Hepatocyte (in vitro differentiated cells): ENCODE measurements around the gene PIGC. TPM values are rescaled to one million over a fixed set of nuclear protein-coding genes. Genes with fewer than 3 reads are reported as not detected.

Source experiments
- DNase-seq: peaks from one replicate; pipeline ENCODE4 v3.0.0-alpha.2; 2016; ENCODE audit warnings: low spot score
- H2AFZ ChIP-seq: fragments of 200-600 bp; sonication (generic); 2 replicates; pipeline ENCODE4 v1.6.0; 2016; ENCODE audit warnings: antibody characterized with exemption, mild to moderate bottlenecking
- H3K27ac ChIP-seq: fragments of 200-600 bp; sonication (generic); 2 replicates; pipeline ENCODE4 v1.5.1; 2016; ENCODE audit warnings: mild to moderate bottlenecking
- H3K27me3 ChIP-seq: fragments of 200-600 bp; sonication (generic); 2 replicates; pipeline ENCODE4 v1.6.1; 2016
- H3K36me3 ChIP-seq: fragments of 200-600 bp; sonication (generic); replicated peaks from 2 replicates; pipeline ENCODE4 v1.5.1; 2016; ENCODE audit warnings: low read depth; ENCODE audit not compliant: insufficient read depth
- H3K4me1 ChIP-seq: fragments of 200-600 bp; sonication (generic); 2 replicates; pipeline ENCODE4 v1.5.1; 2016; ENCODE audit warnings: mild to moderate bottlenecking, moderate library complexity; ENCODE audit not compliant: insufficient read depth
- H3K4me2 ChIP-seq: fragments of 200-600 bp; sonication (generic); 2 replicates; pipeline ENCODE4 v1.6.0; 2016
- H3K4me3 ChIP-seq: fragments of 200-600 bp; sonication (generic); 2 replicates; pipeline ENCODE4 v1.5.1; 2016; ENCODE audit warnings: mild to moderate bottlenecking
- H3K79me2 ChIP-seq: fragments of 200-600 bp; sonication (generic); 2 replicates; pipeline ENCODE4 v1.6.0; 2017; ENCODE audit warnings: mild to moderate bottlenecking
- H3K9me2 ChIP-seq: fragments of 200-600 bp; sonication (generic); replicated peaks from 2 replicates; pipeline ENCODE4 v1.6.0; 2017; ENCODE audit warnings: mild to moderate bottlenecking; ENCODE audit not compliant: insufficient read depth
- H3K9me3 ChIP-seq: fragments of 200-600 bp; sonication (generic); 2 replicates; pipeline ENCODE4 v1.5.1; 2016; ENCODE audit warnings: low read depth, mild to moderate bottlenecking
- H4K20me1 ChIP-seq: fragments of 200-600 bp; sonication (generic); 2 replicates; pipeline ENCODE4 v1.6.0; 2016; ENCODE audit warnings: mild to moderate bottlenecking; ENCODE audit not compliant: insufficient read depth, poor library complexity, severe bottlenecking
- CTCF ChIP-seq: fragments of 200-600 bp; sonication (generic); IDR thresholded peaks from 2 replicates; pipeline ENCODE4 v1.5.1; 2016; ENCODE audit warnings: antibody characterized with exemption, mild to moderate bottlenecking; ENCODE audit not compliant: poor library complexity
- EZH2 ChIP-seq: fragments of 200-600 bp; sonication (generic); IDR thresholded peaks from 2 replicates; pipeline ENCODE4 v1.6.1; 2016; ENCODE audit warnings: antibody characterized with exemption, mild to moderate bottlenecking, borderline replicate concordance
- EZH2phosphoT487 ChIP-seq: fragments of 200-600 bp; sonication (generic); IDR thresholded peaks from one replicate; pipeline ENCODE4 v1.6.1; 2018; ENCODE audit warnings: antibody characterized with exemption, mild to moderate bottlenecking, low read depth, moderate library complexity; ENCODE audit not compliant: unreplicated experiment, severe bottlenecking
- WGBS: methylation state at CpG from one replicate; pipeline ENCODE4 v1.1.6; 2016; ENCODE audit warnings: low lambda C conversion rate; ENCODE audit errors: missing lambda C conversion rate; 5-methylcytosine and 5-hydroxymethylcytosine counted together
- polyA plus RNA-seq: library from polyadenylated mRNA; unstranded; fragments of >200 nt; fragmentation: Nextera tagmentation; extraction: Ambion mirVana; gene quantifications from 2 replicates; pipeline ENCODE4 v1.2.1, GENCODE V29; 2016
- total RNA-seq: library from RNA; depleted of rRNA; stranded (reverse); fragments of >200 nt; gene quantifications from 2 replicates; pipeline ENCODE4 v1.2.3, GENCODE V29; 2014

PIGC gene
- total and polyA plus RNA-seq, 2 experiments from 2014 or later: 42.0 to 47.0 TPM

- Histone ChIP-seq H3K4me2 (no peak overlapping the region), H3K4me1 (no peaks in the 10 kb centered on the region), H3K36me3 (no peaks in the 10 kb centered on the region), H3K4me3 (no peak overlapping the region), H3K9me2 (no peaks in the 10 kb centered on the region), H3K27me3 (no peaks in the 10 kb centered on the region), H3K27ac (no peak overlapping the region), H3K9me3 (no peaks in the 10 kb centered on the region), H4K20me1 (no peaks in the 10 kb centered on the region), H3K79me2 (no peaks in the 10 kb centered on the region), H2AFZ (no peak overlapping the region)
- TF ChIP-seq EZH2 (no peak), CTCF (no peak), EZH2phosphoT487 (no peak)
- WGBS: 93% methylated on average over 1 of the region's 1 CpG
- no peak for DNase-seq
Observed at GRCh38 chr1:172408958-172409357, 34.9 kb downstream of the PIGC start.

- Histone ChIP-seq H3K79me2 (no peaks in the 10 kb centered on the region), H3K27me3 (no peaks in the 10 kb centered on the region), H3K9me3 (no peaks in the 10 kb centered on the region), H4K20me1 (no peaks in the 10 kb centered on the region), H3K9me2 (no peaks in the 10 kb centered on the region), H3K36me3 (no peaks in the 10 kb centered on the region), H3K27ac (no peak overlapping the region), H3K4me2 (no peak overlapping the region), H3K4me3 (no peak overlapping the region), H2AFZ (no peak overlapping the region), H3K4me1 (no peaks in the 10 kb centered on the region)
- DNase-seq: no peak
- 83% methylated on average over 1 of the region's 1 CpG for WGBS
- TF ChIP-seq EZH2 (no peak), CTCF (no peak), EZH2phosphoT487 (no peak)
Observed at GRCh38 chr1:172406968-172407367, 36.9 kb downstream of the PIGC start.

DNA sequence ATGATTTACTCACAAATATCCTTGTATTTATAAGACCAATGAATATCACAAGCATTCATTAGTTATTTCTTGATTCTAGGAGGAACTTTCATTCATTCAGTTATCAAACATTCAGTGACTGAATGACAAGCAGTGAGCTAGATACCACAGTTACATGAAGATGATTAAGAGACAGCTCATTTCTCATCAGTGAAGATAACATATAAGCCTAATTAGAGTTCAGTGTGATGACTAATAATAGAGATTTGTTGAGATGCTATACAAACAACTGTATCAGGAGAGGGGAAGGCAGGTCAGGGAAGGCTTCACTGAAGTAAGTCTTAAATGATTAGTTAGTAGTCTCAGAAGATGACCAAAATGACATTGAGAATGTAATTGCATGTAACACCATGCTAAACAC lies 38.0 kb downstream of the PIGC start:
- Histone ChIP-seq H3K27ac (no peak overlapping the region), H3K4me2 (no peak overlapping the region), H3K4me1 (peaks cover 4% of the 10 kb centered on the region), H3K4me3 (no peak overlapping the region), H2AFZ (no peak overlapping the region), H3K9me3 (no peaks in the 10 kb centered on the region), H3K27me3 (no peaks in the 10 kb centered on the region), H3K9me2 (no peaks in the 10 kb centered on the region), H3K36me3 (no peaks in the 10 kb centered on the region), H3K79me2 (no peaks in the 10 kb centered on the region), H4K20me1 (no peaks in the 10 kb centered on the region)
- no peak for DNase-seq
- TF ChIP-seq CTCF (no peak), EZH2 (no peak), EZH2phosphoT487 (no peak)

DNA sequence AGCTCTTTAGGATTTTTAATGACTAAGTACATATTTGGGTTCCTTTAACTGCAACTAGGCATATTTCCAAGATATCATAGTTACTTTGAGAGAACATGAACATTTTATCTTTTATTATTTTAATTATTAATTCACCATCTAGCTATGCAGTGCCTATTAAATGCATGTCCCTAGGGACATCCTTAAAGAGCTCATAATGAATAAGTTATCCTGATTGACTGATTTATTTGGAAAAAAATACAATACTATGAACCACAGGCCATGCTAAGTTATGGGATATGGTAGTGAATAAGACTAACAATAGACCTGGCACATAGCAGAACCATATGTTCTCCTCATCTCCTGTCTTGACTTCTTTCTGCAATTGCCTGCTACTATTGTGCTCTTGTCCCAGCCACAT lies 39.7 kb downstream of the PIGC start:
- Histone ChIP-seq H3K9me3 (no peaks in the 10 kb centered on the region), H3K36me3 (no peaks in the 10 kb centered on the region), H3K27ac (no peak overlapping the region), H3K4me2 (no peak overlapping the region), H3K9me2 (no peaks in the 10 kb centered on the region), H3K27me3 (no peaks in the 10 kb centered on the region), H3K4me3 (no peak overlapping the region), H4K20me1 (no peaks in the 10 kb centered on the region), H3K79me2 (no peaks in the 10 kb centered on the region), H3K4me1 (peaks cover 16% of the 10 kb centered on the region), H2AFZ (no peak overlapping the region)
- no peak for DNase-seq
- TF ChIP-seq CTCF: no peak
- TF ChIP-seq EZH2: no peak
- TF ChIP-seq EZH2phosphoT487: no peak
